H1 (cell line): Measurements from ENCODE around the gene MYMX. TPM values are rescaled to one million over a fixed set of nuclear protein-coding genes. Genes with fewer than 3 reads are reported as not detected.

Experiments
- ASH2L ChIP-seq: fragments of 200-600, 300-600 bp; sonication (generic); IDR thresholded peaks from one replicate; pipeline ENCODE4 v1.7.1; 2017; ENCODE audit warnings: low read length
- ATF3 ChIP-seq: IDR thresholded peaks from 2 replicates; pipeline ENCODE4 v1.6.1; 2011; ENCODE audit warnings: low read depth, mild to moderate bottlenecking, low read length; ENCODE audit not compliant: insufficient read depth
- CHD1 ChIP-seq: IDR thresholded peaks from 2 replicates; pipeline ENCODE4 v1.6.1; 2012; ENCODE audit warnings: low read depth, low read length, improper control_type of control experiment
- CHD2 ChIP-seq: IDR thresholded peaks from 2 replicates; pipeline ENCODE4 v1.6.1; 2012; ENCODE audit warnings: low read length, improper control_type of control experiment
- CREB1 ChIP-seq: IDR thresholded peaks from 2 replicates; pipeline ENCODE4 v1.6.1; 2012; ENCODE audit warnings: inconsistent platforms
- E2F6 ChIP-seq: IDR thresholded peaks from 2 replicates; pipeline ENCODE4 v1.6.1; 2012; ENCODE audit warnings: inconsistent platforms
- GTF2F1 ChIP-seq: IDR thresholded peaks from 2 replicates; pipeline ENCODE4 v1.6.1; 2012; ENCODE audit warnings: low read depth, low read length, improper control_type of control experiment, borderline replicate concordance
- JUND ChIP-seq: IDR thresholded peaks from 2 replicates; pipeline ENCODE4 v1.6.1; 2011; ENCODE audit warnings: mild to moderate bottlenecking, improper control_type of control experiment, low read length
- KDM4A ChIP-seq: IDR thresholded peaks from one replicate; pipeline ENCODE4 v1.7.1; 2012; ENCODE audit warnings: low read depth, mild to moderate bottlenecking, moderate library complexity, low read length, inconsistent platforms; ENCODE audit not compliant: severe bottlenecking
- KDM5A ChIP-seq: fragments of 200-600 bp; IDR thresholded peaks from 2 replicates; pipeline ENCODE4 v1.7.1; 2012; ENCODE audit warnings: mild to moderate bottlenecking, low read length, inconsistent platforms, mixed read lengths
- MAX ChIP-seq: IDR thresholded peaks from 2 replicates; pipeline ENCODE4 v1.6.1; 2012; ENCODE audit warnings: inconsistent platforms
- PHF8 ChIP-seq: fragments of 200-600 bp; sonication (generic); conservative IDR thresholded peaks from 2 replicates; pipeline ENCODE4 v1.7.1; 2012; ENCODE audit warnings: low read depth, mild to moderate bottlenecking, inconsistent platforms, low read length, moderate library complexity
- POLR2A ChIP-seq, 2 experiments: IDR thresholded peaks; 1 replicate in 1 of 2; 2 replicates in 1 of 2; pipeline ENCODE4 v1.6.1; 2011; ENCODE audit warnings: low read depth in 2 of 2, low read length in 2 of 2, mild to moderate bottlenecking in 2 of 2; ENCODE audit errors: control extremely low read depth in 1 of 2
- RAD21 ChIP-seq, 2 experiments: IDR thresholded peaks in 1 of 2; conservative IDR thresholded peaks in 1 of 2; 2 replicates each; pipeline ENCODE4 v1.6.1; 2011; ENCODE audit warnings: low read depth in 2 of 2, low read length in 2 of 2, improper control_type of control experiment in 1 of 2, inconsistent platforms in 1 of 2, mild to moderate bottlenecking in 1 of 2, moderate library complexity in 1 of 2
- RBBP5 ChIP-seq: IDR thresholded peaks from 2 replicates; pipeline ENCODE4 v1.7.1; 2012; ENCODE audit warnings: low read depth, mild to moderate bottlenecking, inconsistent platforms, low read length, moderate library complexity, borderline replicate concordance
- SIN3A ChIP-seq, 2 experiments: IDR thresholded peaks in 1 of 2; conservative IDR thresholded peaks in 1 of 2; 2 replicates each; pipeline ENCODE4 v1.6.1; 2011 to 2012; ENCODE audit warnings: low read length in 2 of 2, improper control_type of control experiment in 1 of 2, low read depth in 1 of 2, mild to moderate bottlenecking in 1 of 2
- SUZ12 ChIP-seq: fragments of 200-600 bp; sonication (generic); IDR thresholded peaks from 2 replicates; pipeline ENCODE4 v1.6.1; 2012; ENCODE audit warnings: mild to moderate bottlenecking, inconsistent platforms, low read length, moderate library complexity, mixed read lengths
- TAF7 ChIP-seq: optimal IDR thresholded peaks from 2 replicates; pipeline ENCODE3; 2011; ENCODE audit warnings: low read depth, mild to moderate bottlenecking, inconsistent platforms, low read length, moderate library complexity, borderline replicate concordance
- TBP ChIP-seq: IDR thresholded peaks from 2 replicates; pipeline ENCODE4 v1.6.1; 2011; ENCODE audit warnings: low read depth, low read length, improper control_type of control experiment
- polyA plus RNA-seq, 7 experiments: library from polyadenylated mRNA; depleted of rRNA in 3 of 7; stranded (reverse) in 5 of 7; unstranded in 2 of 7; fragments of >200 nt in 5 of 7; fragments of 200-250 nt in 2 of 7; gene quantifications; 1 replicate in 5 of 7; 2 replicates in 1 of 7; 4 replicates in 1 of 7; pipeline versions ENCODE4 v1.2.1 to v1.2.3, GENCODE V29; 2011 to 2013; ENCODE audit warnings: missing spikeins in 2 of 7, mixed read lengths in 2 of 7
- total RNA-seq: library from RNA; stranded (reverse); fragmentation: NEBNext Ultra II Directional; extraction: Animal tissue kit (Norgen Biotek cat#: 25700); gene quantifications from 2 replicates; pipeline ENCODE4 v1.2.1, GENCODE V29; 2021
- TF ChIP-seq, protein P1 (sequence below), 3 experiments: IDR thresholded peaks; 1 replicate in 2 of 3; 2 replicates in 1 of 3; pipeline versions ENCODE4 v1.5.1 to v1.6.1; 2011; ENCODE audit warnings: low read length in 3 of 3, mild to moderate bottlenecking in 3 of 3, inconsistent platforms in 2 of 3, low read depth in 1 of 3, moderate library complexity in 1 of 3; ENCODE audit not compliant: insufficient read depth in 1 of 3; ENCODE audit errors: control extremely low read depth in 1 of 3

MYMX gene
- total and polyA plus RNA-seq, 2 of the 8 experiments (the other 6 are each of a cell fraction or from before 2014, with no cell fraction given), result 4.7 to 6.9 TPM

DNA sequence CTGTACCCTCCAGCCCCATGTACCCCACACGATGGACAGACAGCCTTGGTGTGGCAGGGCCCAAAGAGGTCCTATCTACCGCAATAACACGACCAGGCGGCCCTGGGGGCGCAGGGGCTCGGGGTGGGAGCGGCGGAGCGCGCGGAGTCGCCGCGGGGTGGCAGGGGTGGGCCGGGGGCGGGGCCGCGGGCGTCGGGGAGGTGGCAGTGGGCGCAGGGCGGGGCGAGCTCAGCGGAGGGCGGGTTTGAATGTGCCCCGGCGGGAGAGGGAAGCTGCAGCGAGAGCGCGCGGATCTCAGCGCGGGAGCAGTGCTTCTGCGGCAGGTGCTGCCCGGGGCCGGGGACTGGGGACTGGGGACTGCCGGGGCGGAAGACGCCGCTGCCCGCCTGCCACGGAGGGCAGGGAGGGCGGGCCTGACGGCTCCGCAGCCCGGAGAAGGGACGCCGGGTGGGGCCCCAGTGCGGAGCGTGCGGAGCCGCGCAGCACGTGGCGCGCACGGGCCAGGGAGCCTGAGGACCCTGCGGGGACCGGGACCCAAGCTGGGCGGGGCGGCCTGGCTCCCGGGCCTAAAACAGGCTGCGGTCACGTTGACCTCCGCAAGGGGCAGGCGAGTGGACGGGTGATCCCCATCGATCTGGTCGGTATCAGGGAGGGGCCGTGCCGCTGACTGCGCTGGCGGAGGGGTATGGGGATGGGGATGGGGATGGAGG lies 6.7 kb downstream of the MYMX start, which contains the start of gene SLC29A1 (continued):
- TF ChIP-seq RAD21 (IDR thresholded peaks at IDR 0.05 in 1 of 2, conservative IDR thresholded peaks at IDR 0.05 in 1 of 2; ENCODE audit: low read depth in 2 of 2, low read length in 2 of 2) (peak; percentile 3 to 42; a peak in 2 of 4 replicates), POLR2A (IDR thresholded peaks at IDR 0.05; ENCODE audit: control extremely low read depth in 1 of 2, low read depth in 2 of 2, low read length in 2 of 2) (peak in 1 of 2 experiments; percentile 65; a peak in 2 of 3 replicates), PHF8 (peak; percentile 71), JUND (no peak), TBP (0 out of 2 replicates have a peak, but pooled peaks have one; percentile 49), CHD1 (no peak), SUZ12 (no peak), ASH2L (peak; percentile 44), KDM5A (no peak), GTF2F1 (no peak), KDM4A (peak; percentile 60), RBBP5 (peak; percentile 32), TAF7 (peak; percentile 54), CHD2 (no peak), E2F6 (peak; percentile 69), ATF3 (no peak), MAX (peak; percentile 84), CREB1 (peak; percentile 53; the same call in 1 of the 2 replicates), SIN3A (conservative IDR thresholded peaks at IDR 0.05 in 1 of 2, IDR thresholded peaks at IDR 0.05 in 1 of 2; ENCODE audit: low read depth in 1 of 2, low read length in 2 of 2) (peak in 1 of 2 experiments; percentile 75; a peak in 2 of 4 replicates)
- TF ChIP-seq, protein P1, sequence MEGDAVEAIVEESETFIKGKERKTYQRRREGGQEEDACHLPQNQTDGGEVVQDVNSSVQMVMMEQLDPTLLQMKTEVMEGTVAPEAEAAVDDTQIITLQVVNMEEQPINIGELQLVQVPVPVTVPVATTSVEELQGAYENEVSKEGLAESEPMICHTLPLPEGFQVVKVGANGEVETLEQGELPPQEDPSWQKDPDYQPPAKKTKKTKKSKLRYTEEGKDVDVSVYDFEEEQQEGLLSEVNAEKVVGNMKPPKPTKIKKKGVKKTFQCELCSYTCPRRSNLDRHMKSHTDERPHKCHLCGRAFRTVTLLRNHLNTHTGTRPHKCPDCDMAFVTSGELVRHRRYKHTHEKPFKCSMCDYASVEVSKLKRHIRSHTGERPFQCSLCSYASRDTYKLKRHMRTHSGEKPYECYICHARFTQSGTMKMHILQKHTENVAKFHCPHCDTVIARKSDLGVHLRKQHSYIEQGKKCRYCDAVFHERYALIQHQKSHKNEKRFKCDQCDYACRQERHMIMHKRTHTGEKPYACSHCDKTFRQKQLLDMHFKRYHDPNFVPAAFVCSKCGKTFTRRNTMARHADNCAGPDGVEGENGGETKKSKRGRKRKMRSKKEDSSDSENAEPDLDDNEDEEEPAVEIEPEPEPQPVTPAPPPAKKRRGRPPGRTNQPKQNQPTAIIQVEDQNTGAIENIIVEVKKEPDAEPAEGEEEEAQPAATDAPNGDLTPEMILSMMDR (IDR thresholded peaks at IDR 0.05; ENCODE audit: control extremely low read depth in 1 of 3, insufficient read depth in 1 of 3, low read depth in 1 of 3, low read length in 3 of 3), result peak in 2 of 3 experiments; percentile 39 to 44; a peak in 3 of 4 replicates
